B cell (primary cell): Measurements from ENCODE around the gene PCSK6.

Source experiments
- CTCF ChIP-seq: fragments of 200-600 bp; IDR thresholded peaks from one replicate; pipeline ENCODE4 v1.8.0; 2022; ENCODE audit warnings: antibody characterized with exemption, mild to moderate bottlenecking
- EZH2 ChIP-seq: IDR thresholded peaks from 2 replicates; pipeline ENCODE4 v1.6.1; 2012; ENCODE audit warnings: borderline replicate concordance, low read depth, mild to moderate bottlenecking, moderate library complexity, low read length; ENCODE audit not compliant: insufficient read depth, poor library complexity, severe bottlenecking

- no peak for TF ChIP-seq EZH2
- TF ChIP-seq CTCF, result no peak
Measured at GRCh38 chr15:101526442-101526841, 36.9 kb upstream of the PCSK6 start.
